GM10248 (cell line): ENCODE measurements around the gene CLEC4D.
"Not testable (repeated sequence)": the region's sequence is repeated elsewhere in the genome, so short reads cannot be mapped to it uniquely, and the experiment has no call there.

Source experiments
- CTCF ChIA-PET: fragments of 300-600 bp; sonication (Branson Sonifier 250); formaldehyde crosslinking; extraction: SDS; loops from one replicate; lab custom pipeline; 2021; ENCODE audit warnings: antibody characterized with exemption; lab: Yijun Ruan, JAX
- POLR2A ChIA-PET: fragments of 350-650 bp; sonication (Branson Sonifier 250); formaldehyde crosslinking; extraction: SDS; loops from one replicate; lab custom pipeline; 2020; ENCODE audit warnings: antibody characterized with exemption; lab: Yijun Ruan, JAX
- DNase-seq: peaks from one replicate; pipeline ENCODE4 v3.0.0; 2012; ENCODE audit errors: extremely low spot score
- TF ChIP-seq, protein P1 (sequence below): IDR thresholded peaks from 2 replicates; pipeline ENCODE4 v1.5.1; 2012; ENCODE audit warnings: mild to moderate bottlenecking, low read depth; ENCODE audit errors: extremely low read depth, missing control alignments, control extremely low read depth

The CLEC4D gene

DNA sequence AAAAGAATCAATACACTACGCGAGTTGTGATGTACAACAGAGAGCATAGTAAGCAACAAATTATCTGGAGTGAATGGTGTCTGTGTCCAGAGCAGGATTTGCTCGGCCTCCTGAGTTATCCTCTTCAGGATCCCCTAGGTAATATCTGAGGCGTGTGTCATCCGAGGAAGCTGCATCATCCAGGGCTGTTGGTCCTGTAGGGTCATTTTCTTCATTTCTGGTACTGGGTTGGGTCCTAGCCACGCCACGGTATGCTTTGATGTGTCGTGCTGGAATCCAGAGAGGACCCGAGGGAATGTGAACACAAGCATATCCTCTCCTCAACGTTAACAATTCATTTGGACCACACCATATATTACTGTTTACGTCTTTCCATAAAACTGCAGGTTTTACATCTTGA lies 46.4 kb downstream of the CLEC4D start:
- DNase-seq = no peak
- TF ChIP-seq, protein P1, sequence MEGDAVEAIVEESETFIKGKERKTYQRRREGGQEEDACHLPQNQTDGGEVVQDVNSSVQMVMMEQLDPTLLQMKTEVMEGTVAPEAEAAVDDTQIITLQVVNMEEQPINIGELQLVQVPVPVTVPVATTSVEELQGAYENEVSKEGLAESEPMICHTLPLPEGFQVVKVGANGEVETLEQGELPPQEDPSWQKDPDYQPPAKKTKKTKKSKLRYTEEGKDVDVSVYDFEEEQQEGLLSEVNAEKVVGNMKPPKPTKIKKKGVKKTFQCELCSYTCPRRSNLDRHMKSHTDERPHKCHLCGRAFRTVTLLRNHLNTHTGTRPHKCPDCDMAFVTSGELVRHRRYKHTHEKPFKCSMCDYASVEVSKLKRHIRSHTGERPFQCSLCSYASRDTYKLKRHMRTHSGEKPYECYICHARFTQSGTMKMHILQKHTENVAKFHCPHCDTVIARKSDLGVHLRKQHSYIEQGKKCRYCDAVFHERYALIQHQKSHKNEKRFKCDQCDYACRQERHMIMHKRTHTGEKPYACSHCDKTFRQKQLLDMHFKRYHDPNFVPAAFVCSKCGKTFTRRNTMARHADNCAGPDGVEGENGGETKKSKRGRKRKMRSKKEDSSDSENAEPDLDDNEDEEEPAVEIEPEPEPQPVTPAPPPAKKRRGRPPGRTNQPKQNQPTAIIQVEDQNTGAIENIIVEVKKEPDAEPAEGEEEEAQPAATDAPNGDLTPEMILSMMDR = no peak
- ChIA-PET CTCF (interaction anchor here (2.0 to 8.1 kb wide), 2 partner anchors 11 to 16 kb away, joined by 5 to 35 read pairs; no protein-coding TSS in a partner anchor), POLR2A (no interaction called here)

DNA sequence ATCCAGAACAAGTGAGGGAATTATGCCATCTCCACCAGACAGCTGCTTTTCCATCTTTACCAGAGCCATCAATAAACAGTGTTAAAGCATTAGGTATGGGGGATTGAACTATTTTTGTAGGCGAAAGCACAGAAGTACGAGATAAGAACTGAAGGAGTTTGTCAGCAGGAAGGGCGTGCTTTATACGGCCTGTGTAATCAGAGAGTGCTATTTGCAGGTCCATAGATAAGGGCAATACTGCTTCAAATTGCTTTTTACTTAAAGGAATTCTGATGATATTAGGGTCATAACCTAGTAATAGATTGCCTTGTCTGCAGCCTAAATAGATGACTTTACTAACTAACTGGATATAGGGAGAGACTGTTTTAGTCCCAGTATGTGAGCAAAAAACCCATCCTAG lies 47.7 kb downstream of the CLEC4D start:
- TF ChIP-seq, protein P1 = no peak
- POLR2A ChIA-PET = no interaction called here
- CTCF ChIA-PET = interaction anchor here (0.9 to 8.1 kb wide), 4 partner anchors 11 to 488 kb away, joined by 3 to 35 read pairs (median 5); no protein-coding TSS in a partner anchor
- DNase-seq = no peak

DNA sequence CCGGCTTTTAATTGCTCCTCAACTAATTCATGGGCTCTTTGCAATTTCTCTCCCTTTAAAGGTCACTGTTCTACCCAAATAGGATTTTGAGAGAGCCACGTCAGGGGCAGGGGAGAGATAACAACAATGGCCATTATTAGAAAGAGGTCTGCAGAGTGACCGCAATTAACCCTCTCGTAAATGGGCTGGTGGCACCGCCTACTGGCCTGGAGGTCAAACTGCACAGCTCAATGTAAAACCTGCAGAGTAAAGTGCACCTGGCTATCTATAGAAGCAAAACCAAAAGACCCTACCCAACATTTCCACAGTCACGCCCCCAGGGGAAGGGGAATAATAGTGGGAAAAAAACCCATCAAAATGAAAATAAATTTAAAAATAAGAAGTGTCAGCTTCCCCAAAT lies 49.0 kb downstream of the CLEC4D start:
- ChIA-PET CTCF (interaction anchor here (1.5 to 8.1 kb wide), 3 partner anchors 11 to 487 kb away, joined by 5 to 35 read pairs (median 7); no protein-coding TSS in a partner anchor), POLR2A (no interaction called here)
- no peak for DNase-seq
- TF ChIP-seq, protein P1 = no peak

DNA sequence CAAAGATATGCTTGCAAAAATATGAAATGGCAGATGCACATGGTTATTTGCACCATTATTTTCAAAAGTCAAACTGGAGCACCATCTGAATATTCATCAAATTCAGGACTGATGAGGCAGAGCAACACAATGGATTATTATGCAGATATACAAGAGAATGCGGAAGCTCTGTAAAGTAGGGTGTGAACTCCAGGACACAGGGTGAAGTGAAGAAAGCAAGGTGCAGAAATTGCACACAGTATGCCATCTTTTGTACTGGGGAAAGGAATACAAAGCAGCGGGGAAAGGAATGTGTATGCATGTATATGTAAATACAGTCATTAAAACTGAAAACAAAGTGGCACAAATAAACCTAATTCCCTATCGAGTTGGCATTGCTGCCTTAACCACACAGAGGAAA lies 50.1 kb downstream of the CLEC4D start:
- TF ChIP-seq, protein P1 = no peak
- POLR2A ChIA-PET = no interaction called here
- DNase-seq = no peak
- CTCF ChIA-PET = interaction anchor here (1.5 to 8.1 kb wide), 3 partner anchors 12 to 94 kb away, joined by 4 to 35 read pairs (median 7); no protein-coding TSS in a partner anchor

DNA sequence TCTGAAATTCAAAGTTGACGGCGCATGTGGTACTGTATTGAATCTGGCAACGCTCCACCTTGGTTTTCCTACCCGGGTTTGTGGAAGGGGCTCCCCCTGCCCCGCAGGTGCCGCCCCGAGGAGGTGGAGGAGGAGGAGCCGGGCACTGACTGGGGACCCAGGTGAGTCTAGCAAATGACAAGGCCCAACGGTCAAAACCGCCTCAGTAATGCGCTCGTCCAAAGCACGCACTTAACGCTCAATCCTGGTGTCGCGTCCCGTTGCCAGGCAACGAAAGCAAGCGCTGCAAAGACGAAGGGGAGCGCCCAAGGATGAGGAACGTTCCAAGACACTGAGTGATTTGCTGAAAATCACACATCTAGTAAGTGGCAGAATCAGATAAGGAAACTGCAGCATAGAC lies 51.4 kb downstream of the CLEC4D start:
- DNase-seq = no peak
- POLR2A ChIA-PET = no interaction called here
- TF ChIP-seq, protein P1 = no peak
- CTCF ChIA-PET = interaction anchor here (1.9 to 8.1 kb wide), 3 partner anchors 12 to 92 kb away, joined by 4 to 35 read pairs (median 5); no protein-coding TSS in a partner anchor

DNA sequence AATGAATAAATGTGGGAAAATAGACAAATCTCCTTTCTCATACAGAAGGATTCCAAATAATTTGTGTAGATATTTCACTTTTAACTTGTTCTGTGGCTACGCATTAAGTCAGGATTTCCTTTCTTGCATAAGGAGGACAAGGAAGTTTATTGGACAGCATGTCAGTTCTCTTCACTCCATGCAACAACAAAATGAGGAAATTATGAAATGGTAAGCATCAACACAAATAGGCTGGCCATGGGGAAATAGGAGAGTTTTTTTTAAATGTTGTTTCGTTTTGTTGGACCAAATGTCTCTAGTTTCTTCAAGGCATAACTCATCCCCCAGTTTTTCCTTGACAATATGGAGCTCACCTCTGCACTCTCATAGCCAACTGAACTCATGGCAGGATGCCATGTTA lies 52.7 kb downstream of the CLEC4D start:
- not testable (repeated sequence) for DNase-seq
- CTCF ChIA-PET = interaction anchor here (1.1 to 8.1 kb wide), 3 partner anchors 11 to 62 kb away, joined by 3 to 35 read pairs (median 5); no protein-coding TSS in a partner anchor

DNA sequence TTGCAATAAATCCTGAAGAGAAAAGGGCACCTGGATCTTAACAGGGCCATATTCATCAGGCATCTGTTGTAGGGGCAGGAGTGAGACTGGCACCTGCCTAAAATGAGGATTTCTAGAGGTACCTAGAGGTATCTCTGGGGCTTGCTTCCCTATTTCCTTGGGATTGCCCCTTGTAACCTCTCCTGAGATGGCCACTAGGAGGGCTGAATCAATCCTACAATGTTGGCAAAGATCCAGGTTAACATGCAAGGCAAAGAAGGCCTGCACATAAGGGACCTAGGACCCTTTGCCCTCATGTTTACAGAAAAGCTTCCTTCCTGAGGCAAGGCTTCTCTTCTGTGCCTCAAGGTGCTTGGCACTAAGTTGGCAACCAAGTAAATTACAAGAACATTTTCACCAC lies 53.2 kb downstream of the CLEC4D start:
- TF ChIP-seq, protein P1 = no peak
- POLR2A ChIA-PET = no interaction called here
- CTCF ChIA-PET = interaction anchor here (1.1 to 2.0 kb wide), 2 partner anchors 11 to 62 kb away, joined by 3 to 5 read pairs; no protein-coding TSS in a partner anchor
- no peak for DNase-seq

More for the DNA sequence above, 52.7 kb downstream of the CLEC4D start:
- POLR2A ChIA-PET = not testable (repeated sequence)
